Hematopoietic multipotent progenitor cell treated with erythropoietin and hydrocortisone succinate and interleukin-3 and kit ligand, for 4 days (in vitro differentiated cells): ENCODE measurements around the gene RIBC1.
"Not testable (repeated sequence)": the region's sequence is repeated elsewhere in the genome, so short reads cannot be mapped to it uniquely, and the experiment has no call there.

Experiments
- DNase-seq: peaks from one replicate; pipeline ENCODE4 v3.0.0-alpha.2; 2015

RIBC1 gene

GRCh38 chrX:53437206-53437605, 14.5 kb downstream of the RIBC1 start:
- DNase-seq, result no peak

- no peak for DNase-seq
Observed at GRCh38 chrX:53438174-53438831, 15.6 kb downstream of the RIBC1 start.

- no peak for DNase-seq
Observed at GRCh38 chrX:53438832-53439230, 16.2 kb downstream of the RIBC1 start.

- no peak for DNase-seq
Observed at GRCh38 chrX:53440101-53440500, 17.4 kb downstream of the RIBC1 start.

- DNase-seq, result peak; percentile 72
Observed at GRCh38 chrX:53440621-53441517, 18.2 kb downstream of the RIBC1 start.

GRCh38 chrX:53441531-53442321, 19.1 kb downstream of the RIBC1 start:
- DNase-seq, result peak; percentile 87

- DNase-seq, result peak; percentile 69
Observed at GRCh38 chrX:53442322-53442631, 19.6 kb downstream of the RIBC1 start.

GRCh38 chrX:53445977-53446376, 23.3 kb downstream of the RIBC1 start:
- peak; percentile 73 for DNase-seq

- no peak for DNase-seq
Observed at GRCh38 chrX:53447441-53447840, 24.8 kb downstream of the RIBC1 start.

- no peak for DNase-seq
Observed at GRCh38 chrX:53449632-53450031, 27.0 kb downstream of the RIBC1 start.

- no peak for DNase-seq
Observed at GRCh38 chrX:53452812-53453211, 30.1 kb downstream of the RIBC1 start.

- DNase-seq, result no peak
Observed at GRCh38 chrX:53456254-53456653, 33.6 kb downstream of the RIBC1 start.

GRCh38 chrX:53458082-53458481, 35.4 kb downstream of the RIBC1 start:
- DNase-seq, result no peak

GRCh38 chrX:53468659-53469058, 46.0 kb downstream of the RIBC1 start:
- DNase-seq, result not testable (repeated sequence)

- no peak for DNase-seq
Observed at GRCh38 chrX:53471346-53471745, 48.7 kb downstream of the RIBC1 start.

GRCh38 chrX:53474707-53475106, 52.0 kb downstream of the RIBC1 start:
- peak; percentile 50 for DNase-seq

- DNase-seq, result no peak
Observed at GRCh38 chrX:53476371-53476770, 53.7 kb downstream of the RIBC1 start.

GRCh38 chrX:53479301-53479700, 56.6 kb downstream of the RIBC1 start:
- DNase-seq, result peak; percentile 51
